H1 (cell line): Measurements from ENCODE around the gene ADAM19. TPM values are rescaled to one million over a fixed set of nuclear protein-coding genes. Genes with fewer than 3 reads are reported as not detected.

Experiments used
- ATF2 ChIP-seq: IDR thresholded peaks from 2 replicates; pipeline ENCODE4 v1.6.1; 2012; ENCODE audit warnings: low read length, inconsistent platforms
- BACH1 ChIP-seq: IDR thresholded peaks from 2 replicates; pipeline ENCODE4 v1.6.1; 2012; ENCODE audit warnings: low read length, improper control_type of control experiment
- BRCA1 ChIP-seq: IDR thresholded peaks from 2 replicates; pipeline ENCODE4 v1.6.1; 2012; ENCODE audit warnings: low read depth, low read length, improper control_type of control experiment
- CEBPB ChIP-seq: IDR thresholded peaks from 2 replicates; pipeline ENCODE4 v1.6.1; 2012; ENCODE audit warnings: low read depth, low read length
- CREB1 ChIP-seq: IDR thresholded peaks from 2 replicates; pipeline ENCODE4 v1.6.1; 2012; ENCODE audit warnings: inconsistent platforms
- EGR1 ChIP-seq: IDR thresholded peaks from 2 replicates; pipeline ENCODE4 v1.6.1; 2011; ENCODE audit warnings: low read depth, low read length, borderline replicate concordance
- EP300 ChIP-seq, 2 experiments: IDR thresholded peaks; 1 replicate in 1 of 2; 2 replicates in 1 of 2; pipeline ENCODE4 v1.6.1; 2011 to 2012; ENCODE audit warnings: low read depth in 2 of 2, low read length in 2 of 2, mild to moderate bottlenecking in 2 of 2, borderline replicate concordance in 1 of 2, inconsistent platforms in 1 of 2, moderate library complexity in 1 of 2
- FOSL1 ChIP-seq: IDR thresholded peaks from 2 replicates; pipeline ENCODE4 v1.6.1; 2011; ENCODE audit warnings: mild to moderate bottlenecking, low read depth, low read length, moderate library complexity; ENCODE audit not compliant: insufficient read depth
- HDAC2 ChIP-seq, 2 experiments: fragments of 300-600 bp in 1 of 2; sonication (generic) in 1 of 2; IDR thresholded peaks; 2 replicates each; pipeline ENCODE4 v1.6.1; 2011 to 2012; ENCODE audit warnings: low read depth in 2 of 2, low read length in 2 of 2, mild to moderate bottlenecking in 2 of 2, moderate library complexity in 2 of 2, borderline replicate concordance in 1 of 2, inconsistent platforms in 1 of 2
- HDAC6 ChIP-seq: IDR thresholded peaks from one replicate; pipeline ENCODE4 v1.7.1; 2012; ENCODE audit warnings: low read depth, mild to moderate bottlenecking, inconsistent platforms, low read length, moderate library complexity
- JUND ChIP-seq: IDR thresholded peaks from 2 replicates; pipeline ENCODE4 v1.6.1; 2011; ENCODE audit warnings: mild to moderate bottlenecking, improper control_type of control experiment, low read length
- KDM1A ChIP-seq: fragments of 200-600, 300-600 bp; sonication (generic); IDR thresholded peaks from 2 replicates; pipeline ENCODE4 v1.7.1; 2016; ENCODE audit warnings: mild to moderate bottlenecking, low read length, borderline replicate concordance
- PHF8 ChIP-seq: fragments of 200-600 bp; sonication (generic); conservative IDR thresholded peaks from 2 replicates; pipeline ENCODE4 v1.7.1; 2012; ENCODE audit warnings: low read depth, mild to moderate bottlenecking, inconsistent platforms, low read length, moderate library complexity
- RNF2 ChIP-seq: fragments of 200-900, 300-1000 bp; sonication (generic); IDR thresholded peaks from 2 replicates; pipeline ENCODE4 v1.7.1; 2016; ENCODE audit warnings: borderline replicate concordance, low read depth, mild to moderate bottlenecking, antibody characterized with exemption, low read length; ENCODE audit not compliant: poor library complexity, severe bottlenecking; ENCODE audit errors: missing control alignments
- SAP30 ChIP-seq: fragments of 300-600 bp; sonication (generic); IDR thresholded peaks from 2 replicates; pipeline ENCODE4 v1.7.1; 2012; ENCODE audit warnings: low read length, moderate library complexity, mild to moderate bottlenecking, inconsistent platforms; ENCODE audit not compliant: insufficient read depth, insufficient replicate concordance
- SP1 ChIP-seq: IDR thresholded peaks from 2 replicates; pipeline ENCODE4 v1.6.1; 2011; ENCODE audit warnings: low read depth, low read length
- SP2 ChIP-seq: IDR thresholded peaks from 2 replicates; pipeline ENCODE4 v1.6.1; 2012; ENCODE audit warnings: mild to moderate bottlenecking, low read length, inconsistent platforms
- TAF7 ChIP-seq: optimal IDR thresholded peaks from 2 replicates; pipeline ENCODE3; 2011; ENCODE audit warnings: low read depth, mild to moderate bottlenecking, inconsistent platforms, low read length, moderate library complexity, borderline replicate concordance
- TCF12 ChIP-seq: IDR thresholded peaks from 2 replicates; pipeline ENCODE4 v1.6.1; 2011; ENCODE audit warnings: low read depth, mild to moderate bottlenecking, low read length
- polyA plus RNA-seq, 7 experiments: library from polyadenylated mRNA; depleted of rRNA in 3 of 7; stranded (reverse) in 5 of 7; unstranded in 2 of 7; fragments of >200 nt in 5 of 7; fragments of 200-250 nt in 2 of 7; gene quantifications; 1 replicate in 5 of 7; 2 replicates in 1 of 7; 4 replicates in 1 of 7; pipeline versions ENCODE4 v1.2.1 to v1.2.3, GENCODE V29; 2011 to 2013; ENCODE audit warnings: missing spikeins in 2 of 7, mixed read lengths in 2 of 7
- total RNA-seq: library from RNA; stranded (reverse); fragmentation: NEBNext Ultra II Directional; extraction: Animal tissue kit (Norgen Biotek cat#: 25700); gene quantifications from 2 replicates; pipeline ENCODE4 v1.2.1, GENCODE V29; 2021

The ADAM19 gene
- total and polyA plus RNA-seq, 2 of the 8 experiments (the other 6 are each of a cell fraction or from before 2014, with no cell fraction given): 6.5 to 22.7 TPM

- no peak; the same call in 1 of the 2 replicates for TF ChIP-seq PHF8
- TF ChIP-seq EGR1: 0 out of 2 replicates have a peak, but pooled peaks have one; percentile 54
- TF ChIP-seq SAP30: no peak
- no peak for TF ChIP-seq KDM1A
- no peak for TF ChIP-seq HDAC6
- TF ChIP-seq CEBPB: no peak
- TF ChIP-seq HDAC2 (IDR thresholded peaks at IDR 0.05; ENCODE audit: borderline replicate concordance in 1 of 2, low read depth in 2 of 2, low read length in 2 of 2): 0 out of 4 replicates have a peak, but pooled peaks of 1 of the 2 experiments have one; percentile 5
- no peak for TF ChIP-seq BACH1
- no peak for TF ChIP-seq ATF2
- TF ChIP-seq TAF7: no peak
- no peak for TF ChIP-seq BRCA1
- no peak for TF ChIP-seq TCF12
- TF ChIP-seq RNF2: peak; percentile 59
- TF ChIP-seq EP300 (IDR thresholded peaks at IDR 0.05; ENCODE audit: borderline replicate concordance in 1 of 2, low read depth in 2 of 2, low read length in 2 of 2): no peak
- TF ChIP-seq SP2: no peak
- no peak for TF ChIP-seq SP1
- no peak for TF ChIP-seq CREB1
- no peak for TF ChIP-seq FOSL1
- no peak for TF ChIP-seq JUND
- TF ChIP-seq, all 59 proteins: peak for 10
Measured at GRCh38 chr5:157459715-157460599, 115.6 kb downstream of the ADAM19 start, which contains the start of gene NIPAL4 (continued).
